HuH-7 (cell line): ENCODE data around the gene MEIS1.
"Not testable (repeated sequence)": the region's sequence is repeated elsewhere in the genome, so short reads cannot be mapped to it uniquely, and the experiment has no call there.

ENCODE experiments used
- DNase-seq: peaks from one replicate; pipeline ENCODE4 v3.0.0; 2011; ENCODE audit warnings: low spot score

MEIS1 gene

DNA sequence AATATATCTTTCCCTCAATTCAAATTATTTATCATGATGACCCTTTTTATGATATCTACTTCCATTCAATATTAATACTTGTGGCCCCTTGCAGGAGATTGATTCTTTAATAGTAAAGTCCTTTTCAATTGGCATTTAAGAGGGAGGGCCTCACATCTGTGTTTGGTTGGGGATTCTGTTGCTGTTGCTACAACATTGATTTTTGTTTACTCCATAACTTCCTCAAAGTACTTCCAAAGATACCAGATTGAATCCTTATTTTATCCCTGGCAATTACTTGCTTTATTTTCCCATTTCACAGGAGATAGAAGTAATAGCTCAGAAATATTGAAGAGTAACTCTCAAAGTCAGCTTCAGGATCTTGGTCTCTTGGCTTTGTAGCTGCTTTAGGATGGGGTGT, 32.8 kb downstream of the MEIS1 start:
- DNase-seq = no peak

DNA sequence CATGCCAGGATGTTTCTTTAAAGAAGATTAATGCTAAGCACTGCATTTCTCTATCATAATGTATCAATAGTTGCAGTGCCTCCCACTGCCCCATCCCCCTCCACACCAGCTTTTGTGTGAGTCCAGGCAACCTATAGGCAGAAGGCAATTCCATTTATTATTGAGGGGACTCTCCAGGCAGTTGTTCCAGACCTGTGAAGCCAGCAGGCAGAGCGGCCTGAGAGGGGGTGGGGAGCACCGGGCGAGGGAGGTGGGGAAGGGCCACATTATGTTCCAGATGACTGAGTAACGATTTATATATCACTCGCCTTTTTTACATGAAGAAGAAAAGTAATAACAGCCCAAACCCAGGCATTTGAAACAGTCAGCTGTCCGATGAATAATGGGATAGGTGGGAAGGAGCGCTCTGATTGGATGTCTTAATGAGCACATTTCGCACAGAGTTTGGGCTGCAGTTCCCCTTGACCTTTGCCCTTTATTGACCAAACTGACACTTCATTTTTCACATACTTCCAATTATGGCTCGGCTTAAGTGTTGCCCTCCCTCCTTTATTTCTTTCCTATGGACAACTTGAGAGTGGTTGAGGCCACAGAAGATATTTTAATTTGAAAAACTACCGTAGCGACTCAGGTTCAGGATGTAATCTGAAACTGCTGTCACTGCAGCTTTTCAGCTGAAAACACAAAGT, 34.4 kb downstream of the MEIS1 start:
- no peak for DNase-seq

DNA sequence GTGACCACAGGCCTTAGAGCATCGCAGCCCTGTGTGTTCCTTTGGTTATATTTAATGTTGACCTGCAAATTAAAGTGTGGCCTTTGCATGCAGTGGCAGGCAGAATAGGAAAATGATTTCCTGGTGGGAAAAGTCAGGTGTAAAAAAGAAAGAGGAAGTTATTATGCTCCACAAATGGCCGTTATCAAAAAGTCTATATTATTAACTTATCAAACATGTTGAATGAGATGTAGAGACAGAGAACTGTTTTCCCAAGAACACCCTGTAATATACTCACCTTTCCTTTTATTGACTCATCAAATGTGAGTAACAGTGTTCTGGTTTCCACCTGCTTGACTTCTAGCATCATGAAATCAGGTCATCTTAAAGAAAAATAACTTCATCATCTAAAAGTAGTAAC, 35.3 kb downstream of the MEIS1 start:
- no peak for DNase-seq

DNA sequence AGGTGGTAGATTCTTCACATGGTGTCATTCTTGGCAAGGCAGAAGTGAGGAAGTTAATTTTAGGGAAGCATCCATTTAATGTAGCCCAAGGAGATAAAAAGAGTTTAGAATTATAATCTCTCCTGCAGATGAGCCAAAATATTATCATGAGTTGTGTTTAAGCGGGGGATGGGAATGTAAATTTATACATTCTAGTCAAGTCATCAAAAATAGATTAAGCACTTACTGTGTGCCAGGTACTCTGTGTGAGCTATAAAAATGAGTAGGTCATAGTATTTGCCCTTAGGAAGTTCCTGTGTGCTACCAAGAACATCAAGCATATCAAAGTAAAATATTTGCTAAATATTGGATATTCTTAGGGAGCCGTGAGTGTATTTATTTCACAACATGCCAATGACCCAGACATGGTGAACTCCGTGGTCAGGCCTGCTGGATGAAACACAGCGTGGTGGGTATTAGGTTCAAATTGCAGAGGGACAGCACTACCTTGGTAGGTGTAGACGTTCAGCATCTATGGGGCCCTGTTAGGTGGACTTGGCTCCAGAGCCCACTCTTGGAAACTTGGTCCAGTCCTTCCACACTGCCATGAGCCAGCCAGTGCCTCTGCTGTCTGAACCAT, 37.4 kb downstream of the MEIS1 start:
- DNase-seq = no peak

DNA sequence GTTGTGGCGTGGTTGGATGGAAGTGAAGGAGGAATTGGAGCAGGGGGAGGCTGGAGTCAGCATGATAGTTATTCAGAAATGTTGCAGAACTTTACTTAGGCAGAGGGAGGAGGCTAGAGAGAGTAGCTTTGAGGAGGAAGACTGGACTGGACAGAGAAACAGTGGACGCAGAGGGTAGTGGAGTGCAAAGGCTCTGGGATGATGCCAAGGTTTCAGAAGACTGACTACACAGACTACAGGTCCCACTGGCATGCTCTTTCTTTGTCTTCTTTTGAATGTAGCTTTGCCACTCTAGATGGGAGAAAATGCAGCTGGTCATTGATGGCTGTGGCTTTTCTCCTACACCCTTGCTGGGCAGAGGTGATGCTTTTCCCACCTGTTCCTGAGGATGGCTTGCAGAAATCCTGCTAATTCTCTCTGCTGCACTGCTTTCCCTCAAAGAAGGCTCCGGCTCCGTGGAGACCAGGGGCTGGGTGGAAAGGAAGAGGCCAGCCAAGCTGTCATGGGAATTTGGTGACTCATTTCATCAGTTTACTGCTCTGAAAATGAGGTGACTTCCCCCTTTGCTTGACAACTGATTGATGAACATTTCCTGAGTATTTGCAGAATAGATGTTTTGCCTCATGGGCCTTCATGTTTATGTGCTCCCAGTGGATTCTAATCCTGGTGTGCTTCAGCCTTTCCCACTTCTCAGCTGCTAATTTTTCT, 42.4 kb downstream of the MEIS1 start:
- DNase-seq = no peak

DNA sequence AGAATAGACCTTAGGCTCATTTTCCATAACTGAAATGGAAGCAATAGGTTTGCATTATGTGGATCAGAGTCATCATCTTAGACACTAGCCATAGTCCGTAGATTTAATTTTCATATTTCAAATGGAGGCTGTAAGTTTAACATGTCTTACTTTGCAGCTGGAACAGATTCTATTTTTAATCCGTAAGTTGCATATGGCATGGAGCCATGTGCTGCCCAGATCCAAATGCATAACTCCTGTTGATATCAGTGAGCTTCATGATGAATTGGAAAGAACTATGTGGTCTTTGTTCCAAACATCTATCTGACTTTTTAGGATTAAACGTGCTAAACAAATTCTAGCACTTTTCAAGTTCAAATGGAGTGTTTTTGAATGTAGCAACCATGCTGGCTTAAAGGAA, 43.4 kb downstream of the MEIS1 start:
- DNase-seq = no peak

DNA sequence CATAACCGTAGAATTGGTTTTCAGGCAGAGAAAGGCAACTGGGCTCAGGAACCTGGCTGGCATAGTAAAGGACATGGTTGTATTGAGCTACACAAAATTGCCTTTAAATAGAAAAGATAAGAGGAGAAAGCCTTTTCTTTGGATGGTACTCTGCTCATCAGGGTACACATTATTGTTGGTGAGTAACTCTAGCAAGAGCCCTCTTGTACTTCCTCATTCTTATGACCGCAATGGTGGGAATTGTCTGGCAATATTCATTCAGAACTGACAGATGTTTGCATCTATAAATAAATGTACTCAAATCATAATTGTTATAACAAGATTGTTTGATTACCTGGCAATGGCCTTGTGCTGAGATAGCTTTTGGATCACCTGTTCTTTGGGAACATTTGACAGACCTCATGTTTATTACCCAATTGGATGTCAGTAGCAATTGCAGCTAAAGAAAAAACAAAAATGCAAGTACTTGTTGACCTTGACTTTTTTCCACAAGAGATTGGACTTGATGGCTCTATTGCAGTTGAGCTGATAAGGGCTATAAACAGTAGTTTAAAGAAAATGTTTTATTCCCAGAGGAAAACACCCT, 43.9 kb downstream of the MEIS1 start:
- DNase-seq = no peak

DNA sequence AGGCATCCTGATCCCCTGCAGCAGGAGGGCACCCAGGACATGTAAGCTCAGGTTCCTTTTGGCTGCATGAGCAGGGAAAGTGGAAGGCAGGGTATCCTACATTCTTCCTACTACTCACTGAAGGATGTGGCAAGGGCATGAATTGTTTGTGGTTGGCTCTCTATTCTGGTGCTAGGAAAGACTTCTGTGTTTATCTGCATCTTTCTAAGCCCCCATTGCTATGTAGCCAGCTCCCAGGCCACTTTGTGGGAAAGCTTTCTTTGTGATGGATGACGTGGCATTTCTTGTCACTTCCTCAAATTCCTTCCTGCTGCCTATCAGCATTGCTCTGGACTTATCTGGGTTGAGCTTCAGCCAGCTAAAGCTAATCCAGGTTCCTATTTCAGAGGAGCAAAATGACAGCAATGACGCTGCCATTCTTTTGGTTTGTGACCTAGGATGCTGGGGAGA, 46.2 kb downstream of the MEIS1 start:
- DNase-seq = no peak

DNA sequence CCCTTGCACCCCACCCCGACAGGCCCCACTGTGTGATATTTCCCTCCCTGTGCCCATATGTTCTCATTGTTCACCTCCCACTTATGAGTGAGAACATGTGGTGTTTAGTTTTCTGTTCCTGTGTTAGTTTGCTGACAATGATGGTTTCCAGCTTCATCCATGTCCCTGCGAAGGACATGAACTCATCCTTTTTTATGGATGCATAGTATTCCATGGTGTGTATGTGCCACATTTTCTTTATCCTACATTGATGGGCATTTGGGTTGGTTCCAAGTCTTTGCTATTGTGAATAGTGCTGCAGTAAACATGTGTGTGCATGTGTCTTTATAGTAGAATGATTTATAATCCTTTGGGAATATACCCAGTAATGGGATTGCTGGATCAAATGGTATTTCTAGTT, 50.3 kb downstream of the MEIS1 start:
- not testable (repeated sequence) for DNase-seq

DNA sequence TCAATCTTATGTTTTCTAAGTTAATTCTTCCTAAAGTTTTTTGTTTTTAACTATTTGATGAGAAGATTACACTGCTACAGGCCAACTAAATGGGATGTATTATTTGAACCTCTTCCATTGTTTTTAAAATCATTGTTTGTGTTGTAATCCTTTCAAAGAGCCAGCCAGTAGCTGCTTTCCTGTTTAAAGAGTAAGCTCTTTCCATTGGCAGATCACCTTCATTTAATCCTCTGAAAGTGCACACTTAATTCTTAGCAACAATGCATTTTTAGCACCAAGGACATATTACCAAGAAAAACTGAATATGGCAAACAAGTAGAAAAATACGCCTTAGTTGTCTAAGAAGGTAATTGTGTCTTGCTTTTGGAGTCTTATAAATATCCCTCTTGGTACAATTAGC, 54.0 kb downstream of the MEIS1 start:
- DNase-seq = no peak

DNA sequence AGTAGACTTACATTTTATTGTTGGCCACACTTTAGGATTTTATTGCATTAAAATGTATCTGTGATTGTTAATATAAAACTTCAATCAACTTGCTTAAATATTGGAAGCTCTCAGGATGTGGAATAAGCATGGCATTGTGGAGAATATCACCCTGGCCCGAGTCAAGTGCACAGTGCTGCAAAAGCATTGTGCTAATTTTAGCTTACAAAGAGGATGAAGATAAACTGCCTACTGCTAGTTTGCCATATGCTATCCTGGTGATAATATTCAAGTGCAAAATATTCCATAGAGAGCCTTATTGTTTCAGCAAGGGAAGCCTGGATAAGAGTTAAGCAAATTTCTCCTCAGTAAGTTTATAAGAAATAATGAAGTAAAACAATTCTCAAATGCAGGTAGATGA, 54.5 kb downstream of the MEIS1 start:
- no peak for DNase-seq

DNA sequence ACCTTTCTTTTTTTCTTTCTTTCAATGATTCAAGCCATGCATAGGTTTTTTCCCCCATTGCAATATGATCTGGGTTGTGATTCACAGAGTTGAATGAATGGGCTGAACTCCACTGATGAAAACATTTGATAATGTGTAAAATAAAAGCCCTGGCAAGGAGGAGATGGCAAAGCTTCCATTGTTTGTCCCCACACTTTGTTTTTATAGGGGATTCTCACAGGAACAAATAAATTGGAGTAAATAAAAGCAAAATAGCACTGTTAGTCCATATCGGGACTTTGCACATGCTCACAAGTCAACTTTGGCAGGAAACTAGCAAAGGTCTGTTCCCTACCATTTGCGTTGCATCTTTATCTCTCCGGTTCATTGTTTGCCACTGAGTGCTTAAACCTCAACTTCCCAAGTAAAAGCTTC, 55.7 kb downstream of the MEIS1 start:
- no peak for DNase-seq

DNA sequence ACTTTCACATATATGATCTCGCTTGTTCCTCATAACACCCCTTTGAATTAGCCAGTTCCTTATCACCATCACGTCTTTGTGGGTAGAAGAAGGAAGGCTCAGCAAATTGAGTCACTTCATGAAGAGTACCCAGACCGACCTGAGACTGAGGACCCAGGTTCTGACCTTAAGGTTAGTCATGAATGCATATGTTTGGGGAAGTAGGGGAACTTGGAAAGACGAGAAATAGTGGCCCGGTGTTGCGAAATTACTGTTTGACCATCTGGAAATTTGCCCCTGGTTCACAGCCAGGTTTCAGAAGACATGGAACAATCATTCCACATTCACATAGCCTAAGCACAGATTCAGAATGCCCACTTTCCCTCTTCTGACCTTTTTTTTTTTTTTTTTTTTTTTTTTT, 59.8 kb downstream of the MEIS1 start:
- DNase-seq = peak; percentile 23

DNA sequence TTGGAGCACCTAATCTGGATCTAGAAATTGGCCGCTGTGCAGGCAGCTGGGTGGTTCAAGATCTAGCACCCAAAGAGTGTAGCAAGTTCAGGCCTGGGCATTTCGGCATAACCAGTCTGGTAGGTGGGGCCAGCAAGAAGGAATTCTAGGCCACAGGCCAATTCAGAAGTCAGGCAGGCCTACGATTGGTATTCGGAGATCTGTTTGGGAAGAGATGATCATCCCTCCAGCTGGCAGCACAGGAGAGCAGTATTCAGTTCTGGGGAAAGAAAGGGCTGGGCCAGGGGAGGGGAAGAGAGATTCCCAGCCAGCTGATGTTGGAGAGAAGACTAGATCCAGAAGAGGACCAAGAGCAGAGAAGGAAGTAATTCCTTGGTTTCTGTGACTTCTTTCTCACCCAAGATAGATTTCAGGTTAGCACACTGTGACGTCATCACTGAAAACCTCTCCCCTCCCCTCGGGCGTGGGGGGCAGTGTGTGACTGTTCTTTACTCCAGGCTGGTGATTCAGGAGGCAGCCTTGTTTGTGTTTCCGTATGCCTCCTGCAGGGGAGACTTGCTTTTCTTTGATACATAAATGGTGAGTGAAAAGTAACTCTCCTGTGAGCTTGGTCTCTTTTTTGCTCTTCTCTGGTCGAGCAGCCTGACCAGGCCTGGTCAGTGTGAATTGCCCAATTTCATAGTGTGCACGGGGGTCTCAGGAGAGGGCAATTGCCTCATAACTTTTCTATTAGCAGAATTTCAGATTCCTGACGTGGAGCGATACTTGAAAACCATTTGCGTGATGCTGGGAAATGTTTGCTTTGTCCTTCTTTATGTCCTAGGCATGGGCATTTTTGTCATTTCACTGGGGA, 61.1 kb downstream of the MEIS1 start:
- peak; percentile 28 for DNase-seq

DNA sequence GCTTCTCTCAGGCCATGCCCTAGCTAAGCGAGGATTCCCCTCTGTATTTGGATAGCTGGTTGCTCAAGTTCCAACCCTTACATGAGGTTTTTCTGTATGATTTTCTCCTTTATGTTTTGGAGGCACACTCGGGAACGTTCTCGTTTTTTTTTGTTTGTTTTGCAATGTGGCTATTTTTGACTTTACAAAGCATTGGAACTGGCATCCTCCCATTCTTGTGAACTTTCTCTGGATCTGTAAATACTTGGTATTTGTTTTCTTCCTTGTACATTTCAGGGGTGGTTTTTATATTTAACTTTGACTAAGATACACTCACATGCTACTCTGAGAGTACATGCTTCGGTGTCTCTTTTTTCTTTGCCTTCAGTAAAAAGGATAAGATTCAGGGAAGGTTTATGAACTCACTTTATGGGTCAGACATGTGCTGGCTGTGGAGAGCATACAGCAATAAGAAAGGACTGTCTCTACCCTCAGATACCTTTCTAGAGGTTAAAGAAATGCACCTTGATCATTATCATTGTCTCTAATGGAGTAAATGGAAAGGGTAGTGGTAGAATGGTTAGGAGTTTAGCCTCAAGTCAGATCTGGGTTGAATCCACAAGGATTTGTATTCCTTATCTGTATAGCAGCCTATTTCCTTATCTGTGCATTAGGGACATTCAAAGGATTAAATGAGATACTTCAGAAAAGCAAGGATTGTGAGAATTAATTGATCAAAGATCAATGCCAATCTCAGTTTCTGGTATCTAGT, 61.9 kb downstream of the MEIS1 start:
- DNase-seq = no peak

DNA sequence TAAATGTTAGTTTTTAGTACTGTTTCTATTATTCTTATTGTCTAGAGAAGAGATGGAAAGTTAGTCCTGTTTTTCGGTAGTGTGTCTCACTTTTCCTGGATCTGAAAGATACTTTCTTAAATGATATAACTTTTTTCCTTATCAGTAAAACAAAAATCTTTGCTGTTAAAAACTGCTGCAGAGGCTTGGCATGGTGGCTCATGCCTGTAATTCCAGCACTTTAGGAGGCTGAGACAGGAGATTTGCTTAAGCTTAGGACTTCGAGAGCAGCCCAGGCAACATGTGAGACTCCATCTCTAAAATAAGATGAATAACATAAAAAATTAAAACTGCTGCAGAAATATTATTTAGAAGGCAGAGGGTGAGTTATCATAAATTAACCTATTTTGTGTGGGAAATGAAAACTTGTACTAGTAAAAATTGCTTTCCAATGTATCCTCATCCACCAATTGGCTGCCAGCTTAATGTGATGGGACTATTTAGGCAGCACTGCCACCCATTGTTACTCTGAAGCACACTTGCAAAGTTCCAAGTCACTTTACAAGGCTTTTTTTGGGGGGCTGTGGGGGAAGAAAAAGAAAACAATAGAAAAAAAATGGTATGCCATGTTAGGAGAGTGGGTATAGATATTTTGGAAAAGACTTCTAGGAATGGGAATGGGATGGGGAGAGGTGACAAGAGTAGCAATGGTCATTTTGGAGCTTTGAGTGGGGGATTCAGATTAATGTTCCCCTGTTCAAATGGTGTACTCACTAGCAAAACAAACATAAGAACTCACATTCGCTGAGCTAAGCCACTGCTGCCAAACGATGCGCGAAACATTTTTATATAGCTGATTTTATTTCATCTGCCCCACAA, 62.7 kb downstream of the MEIS1 start:
- no peak for DNase-seq

DNA sequence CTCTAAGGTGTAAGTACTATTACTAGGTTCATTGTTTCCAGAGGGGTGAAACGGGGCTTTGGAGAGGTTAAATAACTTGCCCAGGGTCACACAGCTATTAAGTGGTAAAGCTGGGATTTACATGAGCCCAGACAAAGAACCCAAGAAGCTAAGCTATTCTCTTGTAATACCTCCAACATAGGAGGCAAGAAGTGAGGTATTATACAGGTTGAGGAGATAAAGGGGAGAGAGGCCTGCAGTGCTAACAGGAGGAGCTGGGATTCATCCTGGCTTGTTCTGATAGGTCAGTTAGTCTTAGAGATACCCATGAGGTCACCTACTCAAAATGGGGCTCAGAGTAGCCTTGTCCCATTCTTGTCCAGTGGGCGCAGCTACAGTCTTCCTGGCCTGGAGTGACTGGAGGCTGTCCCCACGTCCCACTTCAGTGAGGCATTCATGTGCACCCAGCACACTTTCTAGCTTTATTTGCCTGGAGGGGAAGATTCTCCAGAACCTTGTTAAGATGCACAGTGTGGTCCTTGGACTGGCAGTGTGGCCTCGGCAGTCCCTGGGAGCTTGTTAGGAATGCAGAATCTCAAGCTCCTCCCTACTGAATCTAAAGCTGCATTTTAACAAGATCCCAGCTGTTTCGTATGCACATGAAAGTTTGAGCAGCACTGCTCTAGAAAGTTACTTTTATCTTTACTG, 63.5 kb downstream of the MEIS1 start:
- no peak for DNase-seq

DNA sequence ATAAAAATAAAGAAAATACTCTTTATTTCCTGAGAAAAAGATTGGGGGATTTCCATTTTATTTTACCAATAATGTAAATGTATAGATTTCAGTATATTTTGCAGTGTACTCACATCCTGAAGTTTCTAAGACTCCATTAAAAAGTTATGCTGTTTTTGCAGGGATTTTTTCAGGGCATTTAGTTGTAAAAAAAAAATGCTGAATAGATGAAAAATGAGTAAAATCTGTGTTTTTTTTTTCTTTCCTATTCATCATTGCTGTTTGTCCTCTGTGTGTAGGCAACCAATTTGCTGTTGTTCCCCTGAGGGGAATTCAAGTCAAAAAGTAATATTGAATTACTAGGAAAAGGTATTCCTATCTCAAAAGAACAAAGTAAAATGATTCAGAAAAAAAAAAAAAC, 66.3 kb downstream of the MEIS1 start:
- no peak for DNase-seq

DNA sequence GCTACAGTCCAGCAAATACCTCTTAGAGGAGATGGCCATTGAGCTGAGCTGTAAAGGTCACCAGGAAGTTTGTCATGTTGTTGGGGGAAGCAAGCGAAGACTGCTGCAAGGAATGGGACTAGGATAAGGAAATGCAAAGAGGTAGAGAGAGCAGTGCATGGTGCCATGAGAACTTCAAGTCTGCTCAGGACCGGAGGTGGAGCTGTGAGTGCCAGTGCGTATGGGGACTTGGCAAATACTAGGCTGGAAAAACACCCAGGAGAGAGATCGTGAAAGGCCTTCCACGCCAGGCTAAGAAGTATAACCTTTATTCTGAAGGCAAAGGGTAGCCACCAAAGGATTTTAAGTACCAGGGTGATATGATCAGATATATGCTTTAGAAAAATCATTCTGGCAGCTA, 71.3 kb downstream of the MEIS1 start:
- DNase-seq = no peak

DNA sequence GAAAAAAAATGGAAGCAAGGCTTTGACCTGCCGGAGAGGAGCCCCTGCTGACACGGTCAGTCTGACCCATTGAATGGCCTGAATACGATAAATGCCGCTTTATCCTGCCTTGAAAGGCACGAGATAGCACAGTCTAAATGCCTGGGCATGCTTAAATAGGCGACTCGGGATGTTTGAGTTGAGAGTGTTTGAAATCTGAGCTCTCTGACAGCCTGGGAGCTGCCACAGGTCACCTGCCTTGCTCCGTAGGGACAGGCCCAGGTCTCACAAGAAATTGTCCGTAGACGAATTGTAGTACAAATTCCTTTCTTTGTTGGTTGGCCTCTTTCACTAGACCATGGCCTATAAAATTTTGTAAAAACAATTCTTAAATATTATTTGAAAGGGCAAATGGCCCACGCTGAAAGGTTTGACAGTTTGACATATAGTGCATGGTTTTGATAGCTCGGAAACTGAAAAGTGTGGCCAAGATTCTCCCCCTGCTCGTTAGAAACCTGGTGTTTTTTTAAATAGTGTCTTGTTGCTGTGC, 72.8 kb downstream of the MEIS1 start:
- DNase-seq = peak; percentile 23
